Gastroesophageal sphincter (tissue), 3 donors: ENCODE data around the gene PRKAA2.

Source experiments
- CTCF ChIP-seq, 4 experiments: fragments of 200-600 bp in 2 of 4; fragments of 450-650 bp in 2 of 4; sonication (generic) in 1 of 4; IDR thresholded peaks; one replicate each; pipeline ENCODE4 v1.5.1; 2017 to 2019; ENCODE audit warnings: antibody characterized with exemption in 4 of 4, mild to moderate bottlenecking in 2 of 4, moderate library complexity in 2 of 4
- POLR2A ChIP-seq, 2 donors: fragments of 450-650 bp; IDR thresholded peaks; one replicate each; pipeline ENCODE4 v1.6.1; 2017; ENCODE audit warnings: antibody characterized with exemption in 2 of 2, mild to moderate bottlenecking in 2 of 2, moderate library complexity in 1 of 2
- POLR2AphosphoS5 ChIP-seq: sonication (generic); formaldehyde crosslinking; IDR thresholded peaks from one replicate; pipeline ENCODE4 v1.6.1; 2017; ENCODE audit warnings: antibody characterized with exemption

- TF ChIP-seq CTCF (IDR thresholded peaks at IDR 0.05) (no peak), POLR2A (IDR thresholded peaks at IDR 0.05) (no peak), POLR2AphosphoS5 (no peak)
Measured at GRCh38 chr1:56660293-56660692, 15.2 kb downstream of the PRKAA2 start.
